GM12878 (cell line): ENCODE results near the gene MYH7. TPM values are rescaled to one million over a fixed set of nuclear protein-coding genes. Genes with fewer than 3 reads are reported as not detected.

Experiments
- ATAC-seq: fragments of 200-7000 bp; cut with Tn5 transposase; 3 replicates; pipeline ENCODE4 v1.9.1; 2020; ENCODE audit warnings: mild to moderate bottlenecking, moderate library complexity
- BruUV-seq: library from RNA; stranded (reverse); fragments of 400-500 nt; replicated peaks from 2 replicates; lab custom pipeline; 2021; lab: Mats Ljungman, UMichigan
- CTCF ChIA-PET: fragments of 300-600 bp; sonication (Branson Sonifier 250); formaldehyde crosslinking; extraction: SDS; loops from one replicate; lab custom pipeline; 2021; ENCODE audit warnings: inconsistent platforms; lab: Yijun Ruan, JAX
- POLR2A ChIA-PET: fragments of 350-600 bp; formaldehyde crosslinking; extraction: SDS; loops from one replicate; lab custom pipeline; 2021; ENCODE audit warnings: inconsistent platforms; lab: Charles Lee
- RAD21 ChIA-PET: fragments of 300-600 bp; sonication (Branson Sonifier 250); formaldehyde crosslinking; loops from one replicate; lab custom pipeline; 2023; ENCODE audit warnings: antibody characterized with exemption; ENCODE audit not compliant: unreplicated experiment; lab: Charles Lee
- SMC1A ChIA-PET: fragments of 300-600 bp; sonication (Branson Sonifier 250); formaldehyde crosslinking; loops from one replicate; lab custom pipeline; 2023; ENCODE audit not compliant: unreplicated experiment, uncharacterized antibody; lab: Charles Lee
- DNase-seq: peaks from one replicate; pipeline ENCODE4 v3.0.0-alpha.2; 2011; ENCODE audit warnings: low read depth, low spot score
- FAIRE-seq: peaks from 3 replicates; lab custom pipeline; 2011; peaks lifted over from hg19 to GRCh38; lab: Jason Lieb, UNC
- H2AFZ ChIP-seq: 2 replicates; pipeline ENCODE4 v1.6.0; 2011; ENCODE audit warnings: low read depth, low read length, control low read depth; ENCODE audit not compliant: control insufficient read depth
- H3K27ac ChIP-seq: 2 replicates; pipeline ENCODE4 v1.5.1; 2011; ENCODE audit warnings: control low read depth; ENCODE audit not compliant: control insufficient read depth, insufficient read depth
- H3K27me3 ChIP-seq, 2 experiments: replicated peaks in 1 of 2; 2 replicates each; pipeline versions ENCODE4 v1.6.0 to v1.6.1; 2011; ENCODE audit warnings: low read length in 1 of 2; ENCODE audit not compliant: control insufficient read depth in 2 of 2, insufficient read depth in 2 of 2
- H3K36me3 ChIP-seq, 2 experiments: 2 replicates each; pipeline ENCODE4 v1.5.1; 2011; ENCODE audit warnings: low read length in 1 of 2; ENCODE audit not compliant: control insufficient read depth in 2 of 2, insufficient read depth in 2 of 2
- H3K4me1 ChIP-seq: 2 replicates; pipeline ENCODE4 v1.6.1; 2011; ENCODE audit warnings: mild to moderate bottlenecking, low read length, moderate library complexity, mixed read lengths; ENCODE audit not compliant: control insufficient read depth, insufficient read depth
- H3K4me2 ChIP-seq: 2 replicates; pipeline ENCODE4 v1.6.0; 2011; ENCODE audit warnings: control low read depth; ENCODE audit not compliant: control insufficient read depth, insufficient read depth
- H3K4me3 ChIP-seq: fragments of 200-600 bp; sonication (generic); 2 replicates; pipeline ENCODE4 v1.5.1; 2016
- H3K79me2 ChIP-seq: 2 replicates; pipeline ENCODE4 v1.6.0; 2011; ENCODE audit warnings: low read length; ENCODE audit not compliant: control insufficient read depth, insufficient read depth
- H3K9ac ChIP-seq: 2 replicates; pipeline ENCODE4 v1.8.0; 2011; ENCODE audit warnings: low read length, control low read depth, mixed read lengths; ENCODE audit not compliant: control insufficient read depth, insufficient read depth
- H3K9me3 ChIP-seq: replicated peaks from 3 replicates; pipeline ENCODE4 v1.5.1; 2011; ENCODE audit warnings: mild to moderate bottlenecking, low read length; ENCODE audit not compliant: control insufficient read depth, insufficient read depth
- H4K20me1 ChIP-seq: 2 replicates; pipeline ENCODE4 v1.6.0; 2011; ENCODE audit not compliant: control insufficient read depth, insufficient read depth
- CBFB ChIP-seq: IDR thresholded peaks from 2 replicates; pipeline ENCODE4 v1.6.1; 2016; ENCODE audit warnings: antibody characterized with exemption, low read depth
- CUX1 ChIP-seq: IDR thresholded peaks from 2 replicates; pipeline ENCODE4 v1.6.1; 2012; ENCODE audit warnings: improper control_type of control experiment, low read depth, low read length; ENCODE audit not compliant: insufficient replicate concordance
- ESRRA ChIP-seq: IDR thresholded peaks from 2 replicates; pipeline ENCODE4 v1.6.1; 2012; ENCODE audit warnings: mild to moderate bottlenecking, low read length, improper control_type of control experiment
- HCFC1 ChIP-seq: fragments of 150-350 bp; IDR thresholded peaks from 2 replicates; pipeline ENCODE4 v1.6.1; 2014; ENCODE audit warnings: low read length
- RUNX3 ChIP-seq: IDR thresholded peaks from 2 replicates; pipeline ENCODE4 v1.6.1; 2012; ENCODE audit warnings: low read length, inconsistent platforms
- SPI1 ChIP-seq: IDR thresholded peaks from 2 replicates; pipeline ENCODE4 v1.6.1; 2011; ENCODE audit warnings: low read depth, mild to moderate bottlenecking, low read length, moderate library complexity, borderline replicate concordance; ENCODE audit not compliant: insufficient read depth
- SREBF2 ChIP-seq: IDR thresholded peaks from 2 replicates; pipeline ENCODE4 v1.6.1; 2012; ENCODE audit warnings: mild to moderate bottlenecking, low read length
- ZNF24 ChIP-seq: fragments of 450-650 bp; IDR thresholded peaks from 2 replicates; pipeline ENCODE4 v1.6.1; 2017; ENCODE audit warnings: antibody characterized with exemption, mild to moderate bottlenecking
- WGBS: methylation state at CpG from one replicate; pipeline ENCODE4 v1.1.6; 2016; ENCODE audit warnings: low lambda C conversion rate; ENCODE audit not compliant: insufficient replicate concordance, insufficient coverage; ENCODE audit errors: missing lambda C conversion rate; 5-methylcytosine and 5-hydroxymethylcytosine counted together
- in situ Hi-C: fragments of 300-500 bp; cut with MboI; formaldehyde crosslinking; loops from 9 replicates; pipeline ENCODE4 v1.14.3; 2018; ENCODE audit warnings: mixed read lengths
- intact Hi-C: fragments of 100-400 bp; cut with micrococcal nuclease; formaldehyde crosslinking; loops from one replicate; pipeline ENCODE4 v1.14.2; 2022; ENCODE audit not compliant: unreplicated experiment
- polyA plus RNA-seq, 11 experiments: library from polyadenylated mRNA; depleted of rRNA in 4 of 11; unstranded in 6 of 11; stranded (reverse) in 5 of 11; fragments of >200 nt; fragmentation: Nextera tagmentation in 4 of 11; fragmentation: Illumina TruSeq in 1 of 11; extraction: Ambion mirVana in 4 of 11; extraction: Trizol in 1 of 11; gene quantifications; 1 replicate in 1 of 11; 2 replicates in 10 of 11; pipeline versions ENCODE4 v1.2.1 to v1.2.3, GENCODE V29; 2011 to 2016; ENCODE audit warnings: inconsistent platforms in 2 of 11, missing spikeins in 2 of 11, low read depth in 1 of 11
- total RNA-seq, 4 experiments: library from RNA; depleted of rRNA in 3 of 4; stranded (reverse); fragments of >200 nt in 3 of 4; fragmentation: Illumina TruSeq in 1 of 4; extraction: Trizol in 1 of 4; gene quantifications; 2 replicates each; pipeline versions ENCODE4 v1.2.1 to v1.2.3, GENCODE V29; 2013 to 2021

MYH7 gene
- total and polyA plus RNA-seq, 10 of the 15 experiments (the other 5 are each of a cell fraction or from before 2014, with no cell fraction given): 0.04 to 0.10 (median 0.05) TPM; not detected in 4

DNA sequence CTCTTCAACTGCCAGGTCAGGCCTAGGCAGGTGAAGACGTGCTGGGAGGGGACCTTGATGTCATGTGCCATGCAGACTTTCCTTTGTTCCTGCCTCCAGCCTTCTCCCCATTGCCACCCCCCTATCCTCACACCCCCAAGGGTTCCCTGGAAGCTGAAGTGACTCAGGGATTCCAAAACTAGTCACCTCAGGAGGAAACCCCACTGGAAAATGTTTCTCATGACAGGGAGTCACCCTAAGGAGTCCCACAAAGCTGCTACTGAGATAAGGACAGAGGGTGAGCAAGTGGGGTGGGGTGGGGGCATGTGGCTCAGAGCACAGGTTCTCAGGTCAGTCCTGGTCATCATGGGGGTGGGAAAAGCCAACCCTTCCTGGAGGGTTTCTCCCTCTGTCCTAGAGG lies 65.2 kb downstream of the MYH7 start (continued):
- no peak for TF ChIP-seq RUNX3
- no peak for TF ChIP-seq CUX1
- TF ChIP-seq SPI1: no peak
- no peak for TF ChIP-seq HCFC1
- no peak for TF ChIP-seq ZNF24
- no peak for TF ChIP-seq SREBF2
- no peak for TF ChIP-seq ESRRA

- FAIRE-seq (no peak), ATAC-seq (no peak), DNase-seq (no peak)
- Histone ChIP-seq H3K79me2 (no peaks in the 10 kb centered on the region), H3K9me3 (no peaks in the 10 kb centered on the region), H3K9ac (no peak overlapping the region), H3K4me1 (no peaks in the 10 kb centered on the region), H3K4me3 (no peak overlapping the region), H2AFZ (no peak overlapping the region), H3K27me3 (peaks cover 0 to 8% of the 10 kb centered on the region in 2 experiments; a peak in 3 of 4 replicates), H3K36me3 (no peaks in the 10 kb centered on the region), H3K27ac (no peak overlapping the region), H3K4me2 (no peak overlapping the region), H4K20me1 (no peaks in the 10 kb centered on the region)
- RAD21 ChIA-PET: no interaction called here
- in situ Hi-C loops (no loop called here), intact Hi-C loops (no loop called here)
- BruUV-seq: no TSS peak
- SMC1A ChIA-PET: no interaction called here
- CTCF ChIA-PET: no interaction called here
- TF ChIP-seq CBFB: no peak
- POLR2A ChIA-PET: no interaction called here
- 72% methylated on average over 12 of the region's 34 CpGs for WGBS
Measured at GRCh38 chr14:23366426-23366921, 69.0 kb downstream of the MYH7 start.
